GM19025 (cell line): ENCODE measurements around the gene TOP1.

Source experiments
- ATAC-seq: cut with Tn5 transposase; IDR thresholded peaks from one replicate; pipeline ENCODE4 v1.9.1; 2021; ENCODE audit warnings: mild to moderate bottlenecking, low read depth, moderate library complexity; ENCODE audit not compliant: unreplicated experiment

The TOP1 gene

GRCh38 chr20:41140226-41141133, 111.9 kb downstream of the TOP1 start:
- ATAC-seq, result no peak

GRCh38 chr20:41141153-41141815, 112.7 kb downstream of the TOP1 start:
- ATAC-seq, result no peak

- no peak for ATAC-seq
Observed at GRCh38 chr20:41142245-41142644, 113.6 kb downstream of the TOP1 start.

GRCh38 chr20:41142919-41143318, 114.3 kb downstream of the TOP1 start:
- no peak for ATAC-seq

GRCh38 chr20:41143354-41143753, 114.7 kb downstream of the TOP1 start:
- ATAC-seq, result no peak

- no peak for ATAC-seq
Observed at GRCh38 chr20:41145317-41145716, 116.7 kb downstream of the TOP1 start.

GRCh38 chr20:41145821-41146620, 117.4 kb downstream of the TOP1 start:
- ATAC-seq, result no peak

GRCh38 chr20:41147767-41148191, 119.2 kb downstream of the TOP1 start:
- no peak for ATAC-seq

GRCh38 chr20:41148942-41149341, 120.3 kb downstream of the TOP1 start:
- no peak for ATAC-seq

GRCh38 chr20:41150664-41151063, 122.0 kb downstream of the TOP1 start:
- ATAC-seq, result no peak

- no peak for ATAC-seq
Observed at GRCh38 chr20:41151134-41151869, 122.7 kb downstream of the TOP1 start.

- no peak for ATAC-seq
Observed at GRCh38 chr20:41152108-41152757, 123.6 kb downstream of the TOP1 start.

- no peak for ATAC-seq
Observed at GRCh38 chr20:41154436-41155176, 126.0 kb downstream of the TOP1 start.

GRCh38 chr20:41155261-41155660, 126.6 kb downstream of the TOP1 start:
- no peak for ATAC-seq

- no peak for ATAC-seq
Observed at GRCh38 chr20:41158082-41158625, 129.5 kb downstream of the TOP1 start.

- no peak for ATAC-seq
Observed at GRCh38 chr20:41159547-41159946, 130.9 kb downstream of the TOP1 start.

- ATAC-seq, result no peak
Observed at GRCh38 chr20:41160686-41161085, 132.1 kb downstream of the TOP1 start.

GRCh38 chr20:41161886-41162285, 133.3 kb downstream of the TOP1 start:
- no peak for ATAC-seq

- no peak for ATAC-seq
Observed at GRCh38 chr20:41162396-41162795, 133.8 kb downstream of the TOP1 start.
